Prostate gland (tissue), 1 donor: Measurements from ENCODE around the gene ZNF397.

Source experiments
- POLR2A ChIP-seq: fragments of 450-650 bp; IDR thresholded peaks from one replicate; pipeline ENCODE4 v1.6.1; 2016; ENCODE audit warnings: antibody characterized with exemption, mild to moderate bottlenecking
- POLR2AphosphoS5 ChIP-seq: sonication (generic); formaldehyde crosslinking; IDR thresholded peaks from one replicate; pipeline ENCODE4 v1.6.1; 2017; ENCODE audit warnings: antibody characterized with exemption

DNA sequence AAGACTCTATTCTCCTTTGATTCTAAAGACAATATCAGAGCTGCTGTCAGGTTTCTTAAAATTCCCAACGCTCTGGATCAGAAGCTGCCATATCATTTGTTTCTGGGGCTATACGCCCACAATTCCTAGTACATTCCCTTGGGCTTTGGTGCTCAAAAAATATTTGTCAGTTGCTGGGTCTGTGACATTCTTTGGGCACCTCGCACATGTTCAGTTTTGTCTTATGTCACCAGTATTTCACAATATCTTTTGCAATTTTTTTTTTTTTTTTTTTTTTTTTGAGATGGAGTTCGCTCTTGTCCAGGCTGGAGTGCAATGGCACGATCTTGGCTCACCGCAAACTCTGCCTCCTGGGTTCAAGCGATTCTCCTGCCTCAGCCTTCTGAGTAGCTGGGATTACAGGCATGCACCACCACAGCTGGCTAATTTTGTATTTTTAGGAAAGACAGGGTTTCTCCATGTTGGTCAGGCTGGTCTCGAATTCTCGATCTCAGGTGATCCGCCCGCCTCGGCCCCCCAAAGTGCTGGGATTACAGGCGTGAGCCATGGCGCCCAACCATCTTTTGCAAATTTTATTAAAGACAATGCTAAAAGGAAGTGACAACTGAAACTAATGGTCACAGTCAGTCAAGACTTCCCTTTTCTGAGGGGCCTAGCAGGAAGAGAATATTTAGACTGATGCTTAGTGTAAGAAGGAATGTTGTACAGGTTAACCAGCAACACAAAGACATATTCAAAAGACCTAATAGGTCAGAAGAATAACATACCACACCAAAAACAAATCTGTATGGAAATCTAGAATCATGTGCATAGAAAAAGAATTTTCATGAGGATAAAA lies 6.8 kb downstream of the ZNF397 start:
- TF ChIP-seq POLR2A = no peak
- no peak for TF ChIP-seq POLR2AphosphoS5
